Astrocyte of the hippocampus (primary cell): ENCODE measurements around the gene HDAC8.
"Not testable (repeated sequence)": the region's sequence is repeated elsewhere in the genome, so short reads cannot be mapped to it uniquely, and the experiment has no call there.

Source experiments
- DNase-seq: peaks from one replicate; pipeline ENCODE4 v3.0.0; 2011; ENCODE audit warnings: low read depth, low spot score

Gene HDAC8

GRCh38 chrX:72536542-72536941, 36.1 kb downstream of the HDAC8 start:
- DNase-seq, result no peak

GRCh38 chrX:72532366-72532765, 40.3 kb downstream of the HDAC8 start:
- DNase-seq, result no peak

DNA sequence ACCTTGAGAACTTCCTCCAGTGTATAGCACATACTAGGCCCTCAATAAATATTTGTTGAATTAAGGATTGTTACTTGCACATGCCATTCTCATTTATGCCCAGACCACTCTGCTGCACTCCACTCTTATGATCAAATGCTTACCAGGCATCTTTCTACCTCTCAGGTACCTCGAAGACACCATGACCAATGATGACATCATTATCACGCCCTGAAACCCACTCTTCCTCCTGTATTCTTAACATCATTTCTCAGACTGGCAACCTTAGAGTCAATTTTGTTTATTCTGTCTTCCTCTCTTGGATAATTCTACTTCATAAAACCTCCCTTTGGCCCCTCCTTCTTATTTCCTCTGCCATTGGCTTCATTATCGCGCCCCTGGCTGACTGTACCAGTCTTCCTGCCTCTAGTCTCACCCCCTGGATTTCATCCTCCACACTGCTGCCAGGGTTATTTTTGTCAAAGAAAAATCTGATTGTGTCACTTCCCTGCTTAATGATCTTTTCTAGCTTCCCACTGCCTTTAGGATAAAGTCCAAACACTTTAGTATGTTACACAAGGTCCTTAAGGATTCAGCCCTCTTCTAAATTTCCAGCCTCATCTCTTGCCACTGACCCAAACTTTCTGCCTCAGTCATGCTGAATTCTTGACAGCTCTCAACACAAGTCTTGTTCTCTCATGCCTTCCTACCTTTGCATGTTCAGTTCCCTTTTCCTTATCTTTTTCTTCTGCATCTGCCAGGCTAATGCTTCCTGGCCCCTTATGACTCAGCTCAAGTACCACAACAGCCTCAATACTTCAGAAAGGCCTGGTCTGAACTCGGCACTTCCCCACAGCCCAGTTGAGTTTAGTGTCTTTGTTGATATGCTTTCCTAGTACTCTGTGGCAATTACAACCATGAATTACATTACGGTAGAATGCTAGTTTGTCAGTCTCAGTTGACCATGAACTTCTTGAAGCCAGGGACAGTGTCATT, 45.8 kb downstream of the HDAC8 start:
- DNase-seq, result peak; percentile 29

DNA sequence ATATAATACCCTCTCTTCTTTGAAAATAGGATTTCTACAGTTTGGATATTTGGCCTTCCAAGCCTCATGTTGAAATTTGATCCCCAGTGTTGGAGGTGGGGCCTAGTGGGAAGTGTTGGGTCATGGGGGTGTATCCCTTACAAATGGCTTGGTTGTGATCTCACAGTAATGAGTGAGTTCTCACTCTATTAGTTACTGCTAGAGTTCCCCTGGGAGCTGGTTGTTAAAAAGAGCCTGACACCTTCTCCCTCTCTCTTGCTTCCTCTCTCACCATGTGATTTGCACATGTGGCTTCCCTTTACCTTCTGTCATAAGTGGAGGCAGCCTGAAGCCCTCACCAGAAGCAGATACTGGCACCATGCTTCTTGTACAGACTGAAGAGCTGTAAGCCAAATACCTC, 73.9 kb downstream of the HDAC8 start:
- DNase-seq, result no peak

DNA sequence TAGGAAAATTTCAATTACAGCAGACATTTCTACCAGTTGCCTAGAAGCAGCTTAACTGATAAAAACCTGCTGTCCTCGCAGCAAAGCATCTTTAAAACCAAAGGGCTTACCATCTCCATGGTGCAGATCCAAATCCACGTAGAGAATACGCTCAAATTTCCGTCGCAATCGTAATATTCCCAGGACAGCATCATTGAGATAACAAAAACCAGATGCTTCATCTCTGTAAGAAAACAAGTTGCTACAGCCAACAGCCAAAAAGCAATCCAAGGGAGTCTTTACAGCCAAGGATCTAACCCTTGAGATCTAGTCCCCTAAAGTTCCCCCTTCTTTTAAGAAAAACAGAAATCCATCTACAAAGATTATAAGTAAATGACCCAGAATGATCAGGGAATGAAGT, 77.6 kb downstream of the HDAC8 start:
- no peak for DNase-seq

- no peak for DNase-seq
Measured at GRCh38 chrX:72492499-72492898, 80.1 kb downstream of the HDAC8 start.

DNA sequence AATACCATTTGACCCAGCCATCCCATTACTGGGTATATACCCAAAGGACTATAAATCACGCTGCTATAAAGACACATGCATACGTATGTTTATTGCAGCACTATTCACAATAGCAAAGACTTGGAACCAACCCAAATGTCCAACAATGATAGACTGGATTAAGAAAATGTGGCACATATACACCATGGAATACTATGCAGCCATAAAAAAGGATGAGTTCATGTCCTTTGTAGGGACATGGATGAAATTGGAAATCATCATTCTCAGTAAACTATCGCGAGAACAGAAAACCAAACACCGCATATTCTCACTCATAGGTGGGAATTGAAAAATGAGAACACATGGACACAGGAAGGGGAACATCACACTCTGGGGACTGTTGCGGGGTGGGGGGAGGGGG, 82.4 kb downstream of the HDAC8 start:
- not testable (repeated sequence) for DNase-seq

DNA sequence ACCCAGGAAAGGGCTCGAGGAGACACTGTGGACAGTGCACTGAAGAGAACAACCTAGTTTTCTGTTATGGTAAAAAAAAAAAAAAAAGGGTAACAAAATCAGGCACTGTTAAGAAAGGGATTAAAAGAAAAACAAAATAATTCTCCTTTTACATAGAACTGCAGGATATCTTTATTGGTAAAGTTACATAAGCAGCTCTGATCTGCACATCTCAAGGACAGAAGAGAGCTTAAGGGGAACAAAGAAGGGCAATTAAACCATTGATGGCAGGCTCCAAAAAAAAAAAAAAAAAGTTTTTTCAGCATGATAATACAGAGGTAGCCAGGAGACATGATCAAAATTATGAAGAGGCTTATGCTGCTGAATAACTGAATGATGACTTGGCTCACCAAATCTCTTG, 85.0 kb downstream of the HDAC8 start:
- no peak for DNase-seq

GRCh38 chrX:72479324-72480274, 93.0 kb downstream of the HDAC8 start:
- no peak for DNase-seq

DNA sequence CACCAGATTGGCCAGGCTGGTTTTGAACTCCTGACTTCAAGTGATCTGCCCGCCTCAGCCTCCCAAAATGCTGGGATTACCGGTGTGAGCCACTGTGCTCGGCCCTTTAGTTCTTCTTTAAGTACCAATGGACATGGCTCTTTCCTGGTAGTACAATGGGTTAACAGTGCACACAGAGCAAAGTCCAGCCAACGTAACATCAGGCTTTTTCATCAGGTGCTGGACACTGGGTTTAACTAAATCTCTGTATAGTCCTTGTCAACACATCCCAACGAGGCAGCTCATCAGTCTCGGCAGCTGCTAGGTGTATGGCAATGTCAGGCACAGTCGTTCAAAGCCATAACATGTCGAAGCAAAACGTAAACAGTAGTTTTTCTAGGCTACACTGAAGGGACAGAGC, 93.8 kb downstream of the HDAC8 start:
- no peak for DNase-seq

GRCh38 chrX:72478351-72478750, 94.3 kb downstream of the HDAC8 start:
- no peak for DNase-seq

- no peak for DNase-seq
Measured at GRCh38 chrX:72477781-72478181, 94.9 kb downstream of the HDAC8 start.

DNA sequence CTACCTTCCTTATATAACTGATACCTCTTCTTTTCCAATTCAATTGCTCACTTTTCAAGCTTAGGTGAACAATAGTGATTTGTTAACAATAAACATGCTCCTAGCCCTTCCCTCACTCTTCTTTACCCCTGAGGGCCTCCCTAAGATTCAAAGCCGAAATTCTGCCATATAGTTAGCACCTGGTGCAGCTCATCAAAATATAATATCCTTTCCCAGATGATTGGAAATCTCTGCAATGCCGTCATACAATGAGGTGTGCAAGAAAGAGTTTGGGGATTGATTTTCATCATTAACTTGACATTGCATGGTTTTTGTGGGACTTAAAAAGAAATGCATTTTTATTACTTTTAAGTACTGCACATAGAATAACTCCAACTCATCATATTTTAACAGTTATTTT, 95.3 kb downstream of the HDAC8 start:
- no peak for DNase-seq

DNA sequence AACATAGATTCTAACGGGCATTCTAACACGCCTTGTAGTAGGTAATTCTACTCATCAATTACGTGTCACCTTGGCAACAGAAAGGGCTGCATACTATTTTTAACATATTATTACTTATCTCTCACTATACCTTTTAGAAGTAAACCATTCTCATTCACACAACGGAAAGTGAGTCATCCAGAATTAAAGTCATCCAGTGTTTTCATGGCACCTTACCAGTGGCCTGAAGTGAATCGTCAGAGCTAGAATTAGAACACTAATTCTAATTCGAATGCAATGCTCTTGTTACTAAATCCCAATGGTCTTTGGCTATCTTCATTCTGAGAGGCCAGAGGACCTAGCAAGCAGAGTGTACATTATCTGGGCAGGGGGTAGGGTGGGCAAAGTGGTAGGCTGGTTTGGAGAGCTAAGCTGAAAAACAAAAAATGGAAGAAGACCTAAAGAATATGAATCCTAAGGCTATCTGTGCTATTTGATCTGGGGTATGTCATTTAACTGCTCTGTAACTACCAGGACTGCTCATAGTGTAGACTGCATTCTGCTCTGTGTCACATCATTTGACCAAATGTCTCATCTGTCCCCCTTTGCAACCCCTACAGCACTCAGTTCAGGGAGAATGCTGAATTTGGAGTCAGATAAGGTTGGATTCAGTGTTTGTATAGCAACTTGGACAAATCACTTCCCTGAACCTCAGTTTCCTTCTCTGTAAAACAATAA, 96.5 kb downstream of the HDAC8 start:
- DNase-seq, result peak; percentile 18

DNA sequence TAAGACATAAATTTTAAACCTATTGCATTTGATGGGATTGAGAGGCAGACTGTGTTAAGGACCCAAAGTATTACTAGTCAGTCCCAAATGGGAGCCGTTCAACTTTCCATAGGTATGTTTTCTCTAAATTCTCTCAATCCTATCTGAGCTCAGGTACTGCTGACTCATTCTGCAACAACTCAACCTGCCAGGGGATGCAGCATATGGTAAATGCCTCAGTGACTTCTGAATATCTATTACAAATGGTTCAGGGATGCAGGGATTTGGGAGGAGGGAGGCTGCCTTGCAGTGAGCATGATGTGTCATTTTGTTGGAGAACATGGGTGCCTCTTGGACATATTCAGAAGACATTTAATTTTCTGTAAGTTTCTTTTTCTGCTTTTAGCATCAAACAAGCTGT, 97.3 kb downstream of the HDAC8 start:
- no peak for DNase-seq

DNA sequence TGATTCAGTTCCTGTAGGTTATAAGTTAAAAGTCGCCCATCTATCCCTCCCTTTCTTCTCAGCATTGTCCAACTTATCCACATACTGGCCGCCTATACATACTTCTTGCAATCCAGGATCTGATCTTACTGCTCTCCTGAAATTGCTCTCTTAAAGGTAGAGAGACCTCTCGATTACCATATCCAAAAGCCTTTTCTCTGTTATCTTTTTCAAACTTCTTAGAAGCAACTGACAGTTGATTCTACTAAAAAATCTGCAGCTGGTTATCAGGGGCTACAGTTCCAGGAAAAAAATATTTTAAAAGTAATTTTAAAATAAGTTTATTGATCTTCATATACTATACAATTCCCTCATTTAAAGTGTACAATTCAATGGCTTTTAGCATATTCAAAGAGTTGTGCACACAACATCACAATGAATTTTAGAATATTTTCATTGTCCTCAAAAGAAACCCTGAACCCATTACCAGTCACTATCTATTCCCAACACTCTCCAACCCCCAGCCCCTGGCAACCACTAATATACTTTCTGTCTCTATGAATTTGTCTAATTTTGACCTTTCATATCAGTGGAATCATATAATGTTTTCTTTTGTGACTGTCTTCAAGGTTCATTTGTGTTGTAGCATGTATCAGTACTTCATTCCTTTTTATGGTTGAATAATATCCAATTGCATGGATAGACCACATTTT, 102.0 kb downstream of the HDAC8 start:
- DNase-seq, result no peak

DNA sequence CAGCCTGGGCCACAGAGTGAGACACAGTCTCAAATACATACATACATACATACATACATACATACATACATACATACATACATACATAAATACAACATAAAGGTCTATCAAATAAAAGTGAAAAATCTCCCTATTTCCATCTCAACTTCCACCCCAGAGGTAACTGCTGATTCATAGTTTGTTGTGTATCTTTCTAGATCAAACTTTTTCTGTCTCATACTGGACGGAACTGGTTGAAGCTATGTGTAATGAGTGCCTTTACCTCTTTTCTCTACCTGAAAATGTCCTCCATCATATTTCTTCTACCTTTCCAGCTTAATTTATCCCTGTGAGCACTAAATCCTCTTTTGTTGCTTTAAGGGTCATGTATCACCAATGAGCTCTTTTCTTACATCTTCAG, 102.5 kb downstream of the HDAC8 start:
- DNase-seq, result no peak

DNA sequence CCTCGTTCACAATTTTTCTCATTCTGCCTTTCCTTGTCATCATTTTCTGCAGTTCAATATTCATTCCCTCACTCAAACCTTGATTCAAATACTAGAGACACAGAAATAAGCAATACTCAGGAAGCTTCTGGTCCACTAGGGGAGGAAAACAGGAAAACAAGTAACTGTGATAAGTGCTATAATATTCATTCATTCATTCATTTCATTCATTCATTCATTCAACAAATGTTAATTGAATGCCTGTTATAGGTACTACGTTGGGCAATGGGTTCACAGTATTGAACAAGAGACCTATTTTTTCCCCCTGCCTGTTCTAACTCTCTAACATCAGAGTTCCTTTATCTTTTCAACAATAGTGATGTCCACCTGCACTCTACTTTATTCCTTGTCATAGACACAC, 104.0 kb downstream of the HDAC8 start:
- DNase-seq, result no peak

DNA sequence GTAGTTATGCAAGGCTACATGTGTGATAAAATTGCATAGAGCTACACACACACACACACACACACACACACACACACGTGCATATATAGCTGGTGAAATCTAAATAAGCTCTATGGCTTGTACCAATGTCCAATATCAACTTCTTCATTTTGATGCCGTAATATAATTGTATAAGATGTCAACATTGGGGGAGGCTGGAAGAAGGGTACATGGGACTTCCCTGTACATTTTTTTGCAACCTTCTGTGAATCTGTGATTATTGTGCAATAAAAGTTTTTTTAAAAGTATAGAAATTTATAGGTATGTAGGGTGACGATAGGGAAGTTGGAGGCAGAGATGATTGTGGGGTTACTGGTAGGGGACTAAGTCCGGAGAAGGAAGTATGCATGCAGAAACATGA, 105.5 kb downstream of the HDAC8 start:
- DNase-seq, result no peak

DNA sequence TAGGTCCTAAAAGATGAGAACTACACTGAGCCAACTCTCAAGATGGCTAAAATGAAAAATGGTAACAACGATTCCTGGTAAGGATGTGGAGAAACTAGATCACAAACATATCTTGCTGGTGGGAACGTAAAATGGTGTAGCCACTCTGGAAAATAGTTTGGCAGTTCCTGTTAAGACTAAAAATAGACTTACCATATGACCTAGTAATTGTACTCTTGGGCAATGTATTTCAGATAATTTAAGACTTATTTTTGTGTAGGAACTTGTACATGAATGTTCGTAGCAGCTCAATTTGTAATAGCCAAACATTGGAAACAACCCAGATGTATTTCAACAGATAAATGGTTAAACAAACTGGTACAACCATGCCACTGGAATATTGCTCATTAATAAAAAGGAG, 106.2 kb downstream of the HDAC8 start:
- DNase-seq, result no peak

- no peak for DNase-seq
Measured at GRCh38 chrX:72465889-72466288, 106.8 kb downstream of the HDAC8 start.
